Ammon's horn (tissue), 1 donor: ENCODE measurements around the gene SMPX.
"Not testable (repeated sequence)": the region's sequence is repeated elsewhere in the genome, so short reads cannot be mapped to it uniquely, and the experiment has no call there.

Experiments used
- DNase-seq: peaks from one replicate; pipeline ENCODE4 v3.0.0-alpha.2; 2016; ENCODE audit warnings: low spot score

The SMPX gene

GRCh38 chrX:21757960-21758359 lies at the start of gene SMPX:
SMPX (minus strand) TSS chrX:21758116; CDS start chrX:21754290, 3,826 bp downstream.
- DNase-seq = no peak

- no peak for DNase-seq
Measured at GRCh38 chrX:21806691-21807090, 48.8 kb upstream of the SMPX start.

DNA sequence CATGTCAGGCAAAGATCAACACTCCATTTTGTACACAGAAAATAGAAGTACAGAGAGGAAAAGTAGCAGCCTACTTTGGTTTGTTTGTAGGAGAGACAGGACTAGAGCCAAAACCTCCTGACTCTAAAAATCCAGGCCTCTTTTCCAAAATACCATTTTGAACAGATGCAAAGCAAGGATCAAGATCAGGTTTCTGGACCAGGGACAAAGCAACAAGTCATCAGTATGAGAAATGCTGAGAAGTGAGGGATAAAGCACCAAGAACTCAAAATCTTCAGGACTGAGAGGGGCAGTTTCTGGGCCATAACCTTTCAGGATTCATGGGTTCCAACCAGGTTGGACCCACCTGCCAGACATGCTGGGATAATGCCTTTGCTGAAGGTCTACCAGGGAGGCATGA lies 44.9 kb upstream of the SMPX start:
- DNase-seq = no peak

GRCh38 chrX:21802054-21802670 lies 44.2 kb upstream of the SMPX start:
- no peak for DNase-seq

- no peak for DNase-seq
Measured at GRCh38 chrX:21800344-21800770, 42.4 kb upstream of the SMPX start.

DNA sequence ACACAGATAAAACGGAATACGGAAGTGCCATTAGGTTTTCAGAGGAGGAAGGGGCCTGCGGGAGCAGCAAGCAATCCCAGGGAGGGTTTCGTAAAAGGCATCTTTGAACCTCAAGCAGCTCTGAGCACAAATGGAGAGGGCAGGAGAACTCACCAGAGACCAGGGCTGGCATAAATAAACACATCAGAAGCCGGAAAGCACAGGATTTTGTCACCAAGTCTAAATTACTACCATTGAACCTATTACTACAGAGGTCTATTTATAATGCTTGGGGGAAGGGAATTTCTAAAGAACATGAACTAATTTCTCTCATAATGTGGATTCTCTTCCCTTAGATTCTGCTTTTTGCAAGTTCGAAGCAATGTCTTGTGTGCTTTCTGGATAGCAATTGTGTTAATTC lies 41.9 kb upstream of the SMPX start:
- DNase-seq = no peak

- no peak for DNase-seq
Measured at GRCh38 chrX:21798677-21799219, 40.8 kb upstream of the SMPX start.

DNA sequence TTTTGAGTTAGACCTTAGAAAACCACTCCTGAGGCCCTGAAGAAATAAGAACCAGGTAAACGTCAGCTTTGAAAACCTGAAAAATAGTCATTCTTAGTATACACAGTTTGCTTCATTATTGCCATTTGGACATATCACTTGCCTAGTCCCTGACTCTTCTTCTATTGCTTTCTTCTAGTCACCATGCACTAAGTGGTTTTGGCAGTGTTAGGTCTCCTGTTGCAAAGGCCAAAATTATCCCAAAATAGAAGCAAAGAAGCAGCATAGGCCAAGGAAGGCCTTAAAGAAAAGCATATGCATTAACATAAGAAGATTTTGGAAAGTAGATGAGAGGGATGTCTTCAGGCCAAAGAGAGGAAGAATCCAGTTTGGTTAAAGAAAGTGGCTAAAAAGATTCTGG lies 24.1 kb upstream of the SMPX start:
- DNase-seq = no peak

DNA sequence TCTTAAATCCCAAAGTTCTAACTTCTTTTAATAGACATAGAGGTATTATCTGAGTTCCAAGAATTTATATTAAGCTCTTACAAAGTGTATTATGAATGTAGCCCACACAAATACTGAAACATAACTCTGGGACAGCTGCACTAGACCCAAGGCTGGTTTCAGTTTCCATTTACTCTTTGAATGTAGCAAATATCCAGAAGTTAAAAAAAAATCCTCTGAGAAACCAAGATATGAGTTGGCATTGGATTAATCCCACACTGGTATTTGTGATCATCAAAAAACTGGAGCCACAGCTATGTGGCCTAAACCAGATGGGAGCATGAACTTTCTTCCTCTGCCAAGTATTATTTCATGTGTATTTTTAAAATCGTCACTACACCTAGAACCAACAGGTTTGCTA lies 23.6 kb upstream of the SMPX start:
- no peak for DNase-seq

- no peak for DNase-seq
Measured at GRCh38 chrX:21779095-21779494, 21.2 kb upstream of the SMPX start.

- no peak for DNase-seq
Measured at GRCh38 chrX:21778236-21778635, 20.3 kb upstream of the SMPX start.

GRCh38 chrX:21775128-21775527 lies 17.2 kb upstream of the SMPX start:
- DNase-seq = not testable (repeated sequence)

- DNase-seq = not testable (repeated sequence)
Measured at GRCh38 chrX:21773036-21773435, 15.1 kb upstream of the SMPX start.

DNA sequence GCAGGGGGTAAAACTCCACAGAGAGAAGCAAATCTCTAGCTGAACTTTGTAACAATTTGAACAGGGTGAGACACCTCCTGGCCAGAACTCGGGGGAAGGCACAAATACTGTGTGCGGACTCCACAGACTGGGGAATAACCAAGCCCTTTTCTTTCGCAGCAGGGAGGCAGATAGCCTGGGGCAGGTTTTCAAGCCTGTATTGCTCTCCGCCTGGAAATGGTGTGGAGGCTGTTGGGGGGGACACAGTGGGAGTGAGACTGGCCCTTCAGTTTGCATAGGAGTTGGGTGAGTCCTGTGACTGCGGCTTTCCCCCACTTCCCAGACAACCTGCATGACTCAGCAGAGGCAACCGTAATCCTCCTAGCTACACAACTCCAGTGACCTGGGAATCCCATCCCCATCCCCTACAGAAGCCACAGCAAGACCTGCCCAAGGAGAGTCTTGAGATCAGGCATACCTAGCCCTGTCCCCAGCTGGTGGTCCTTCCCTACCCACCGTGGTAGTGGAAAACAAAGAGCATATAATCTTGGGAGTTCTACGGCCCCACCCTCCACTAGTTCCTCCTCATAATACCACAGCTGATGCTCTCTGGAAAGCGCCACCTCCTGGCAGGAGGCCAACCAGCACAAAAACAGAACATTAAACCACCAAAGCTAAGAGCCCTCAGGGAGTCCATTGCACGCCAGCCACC lies 12.9 kb upstream of the SMPX start:
- DNase-seq = no peak

DNA sequence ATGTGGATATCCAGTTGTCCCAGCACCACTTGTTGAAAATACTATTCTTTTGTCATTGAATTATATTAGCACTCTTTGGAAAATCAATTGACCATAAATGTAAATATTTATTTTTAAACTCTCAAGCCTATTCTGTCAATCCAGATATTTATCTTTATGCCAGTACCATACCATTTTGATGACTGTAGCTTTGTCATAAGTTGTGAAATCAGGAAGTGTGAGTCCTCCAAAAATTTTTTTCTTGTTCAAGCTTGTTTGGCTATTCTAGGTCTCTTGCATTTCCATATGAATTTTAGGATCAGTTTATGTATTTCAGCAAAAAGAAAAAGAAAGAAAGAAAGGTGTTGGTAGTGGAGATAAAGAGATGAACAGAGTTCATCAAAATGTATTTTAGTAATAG lies 8.2 kb upstream of the SMPX start:
- no peak for DNase-seq

DNA sequence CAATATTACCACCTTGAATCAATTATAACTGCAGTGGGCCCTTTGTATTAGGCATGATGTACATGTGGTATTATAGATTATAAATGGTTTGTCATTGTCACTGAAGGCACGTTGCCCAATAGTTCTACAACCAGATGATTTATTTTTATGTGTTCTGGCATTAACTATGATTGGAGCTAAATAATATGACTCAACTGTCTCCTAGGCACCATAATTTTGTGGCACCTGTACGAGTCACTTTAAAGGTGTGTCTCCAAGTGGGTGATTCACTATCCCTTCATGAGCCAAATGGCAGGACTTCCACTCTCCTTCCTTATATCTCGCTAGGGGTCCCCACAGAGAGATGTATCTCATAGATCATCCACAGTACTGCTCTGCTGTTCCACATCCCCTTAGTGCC lies 6.1 kb upstream of the SMPX start:
- no peak for DNase-seq

- no peak for DNase-seq
Measured at GRCh38 chrX:21758488-21758887, 572 bp upstream of the SMPX start.

- DNase-seq = no peak
Measured at GRCh38 chrX:21756785-21757529, 959 bp downstream of the SMPX start.

GRCh38 chrX:21749924-21750323 lies 8.0 kb downstream of the SMPX start:
- no peak for DNase-seq

DNA sequence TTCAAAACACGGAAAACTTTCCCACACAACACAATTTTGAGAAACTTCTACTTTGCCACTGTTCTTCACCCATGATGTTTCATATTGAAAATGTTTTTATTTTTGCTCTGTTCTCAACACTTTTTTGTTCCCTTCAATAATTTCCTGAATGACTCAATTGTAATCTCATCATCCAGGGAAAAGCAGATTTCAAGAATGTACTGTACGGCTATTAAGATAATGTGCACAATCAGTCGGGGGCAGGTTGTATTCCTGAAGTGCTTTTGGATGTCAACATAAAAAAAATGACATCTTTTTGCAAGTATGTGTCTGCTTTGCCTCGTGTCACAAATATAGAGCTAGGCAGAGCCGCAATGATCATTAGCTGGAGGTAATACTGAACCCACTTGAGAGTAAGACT lies 9.7 kb downstream of the SMPX start:
- no peak for DNase-seq

GRCh38 chrX:21747558-21747957 lies 10.4 kb downstream of the SMPX start:
- DNase-seq = peak; percentile 53

GRCh38 chrX:21745756-21746155 lies 12.2 kb downstream of the SMPX start:
- DNase-seq = peak; percentile 8

DNA sequence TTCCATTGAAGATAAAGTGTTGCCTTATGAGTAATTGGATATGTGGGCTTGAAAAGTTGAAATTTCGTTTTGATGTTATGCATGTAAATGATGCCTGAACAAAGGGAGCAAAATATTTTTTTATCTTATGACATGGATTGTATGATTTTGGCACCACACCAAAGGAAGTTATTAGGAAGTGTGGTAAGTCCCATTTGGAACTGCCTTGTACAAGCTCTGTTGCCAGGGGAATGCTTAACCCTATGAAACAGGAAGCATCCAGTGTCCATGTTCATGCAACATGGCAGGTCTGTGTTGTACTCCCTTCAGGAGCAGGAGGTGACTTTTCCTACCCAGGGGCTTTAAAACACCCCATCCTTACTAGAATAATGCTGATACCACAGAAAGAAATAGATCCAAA lies 13.2 kb downstream of the SMPX start:
- no peak for DNase-seq
